ENCODE results near the gene GNAS-AS1. TPM values are rescaled to one million over a fixed set of nuclear protein-coding genes. Genes with fewer than 3 reads are reported as not detected.

GNAS-AS1 gene
- total RNA-seq, 1 experiment from 2014 or later = 1.6 TPM

- peaks cover 13% of the 10 kb centered on the region for H3K4me1 Mint-ChIP-seq (ENCODE audit: insufficient read depth, unreplicated experiment)
- no peak for TF ChIP-seq CTCF (IDR thresholded peaks at IDR 0.05; ENCODE audit: unreplicated experiment)
- H3K4me3 Mint-ChIP-seq (ENCODE audit: unreplicated experiment) = peak overlapping the region; percentile 92
- peaks cover 12% of the 10 kb centered on the region for H3K36me3 Mint-ChIP-seq (ENCODE audit: insufficient read depth, unreplicated experiment)
- CTCF ChIA-PET = interaction anchor here (0.6 to 0.9 kb wide), 2 partner anchors 17 to 121 kb away, joined by 3 to 5 read pairs; no protein-coding TSS in a partner anchor
- H3K27ac Mint-ChIP-seq (ENCODE audit: low read depth, unreplicated experiment) = no peak overlapping the region
- DNase-seq (ENCODE audit: unreplicated experiment) = no peak
- intact Hi-C loops (cut with micrococcal nuclease) = loop anchor here (1.0 kb wide), 1 partner anchor 142 kb away; the partner anchor contains the start of gene ATP5F1E
- H3K27me3 Mint-ChIP-seq (ENCODE audit: insufficient read depth, unreplicated experiment) = no peaks in the 10 kb centered on the region
- H3K9me3 Mint-ChIP-seq (ENCODE audit: unreplicated experiment) = no peaks in the 10 kb centered on the region
- POLR2A ChIA-PET = interaction anchor here (0.6 to 2.0 kb wide), 18 partner anchors 16 to 1895 kb away, joined by 3 to 27 read pairs (median 4); partner anchors contain the start of genes ATP5F1E, NELFCD and PRELID3B
- no TSS peak for BruUV-seq (replicated peaks)
Measured at GRCh38 chr20:58889798-58890517, 39.3 kb upstream of the GNAS-AS1 start.

GRCh38 chr20:58889334-58889760, 38.6 kb upstream of the GNAS-AS1 start:
- Mint-ChIP-seq H3K9me3 (ENCODE audit: unreplicated experiment) (no peaks in the 10 kb centered on the region), H3K36me3 (ENCODE audit: insufficient read depth, unreplicated experiment) (peaks cover 12% of the 10 kb centered on the region), H3K4me1 (ENCODE audit: insufficient read depth, unreplicated experiment) (peaks cover 7% of the 10 kb centered on the region), H3K27ac (ENCODE audit: low read depth, unreplicated experiment) (no peak overlapping the region), H3K27me3 (ENCODE audit: insufficient read depth, unreplicated experiment) (no peaks in the 10 kb centered on the region), H3K4me3 (ENCODE audit: unreplicated experiment) (peak overlapping the region; percentile 92)
- TF ChIP-seq CTCF (IDR thresholded peaks at IDR 0.05; ENCODE audit: unreplicated experiment) = no peak
- intact Hi-C loops (cut with micrococcal nuclease) = loop anchor here (1.0 kb wide), 1 partner anchor 143 kb away; the partner anchor contains the start of gene ATP5F1E
- DNase-seq (ENCODE audit: unreplicated experiment) = peak; percentile 4
- POLR2A ChIA-PET = interaction anchor here (0.5 to 2.0 kb wide), 28 partner anchors 8 to 1894 kb away, joined by 3 to 27 read pairs (median 4); partner anchors contain the start of genes ATP5F1E, NELFCD, PRELID3B and STX16
- no TSS peak for BruUV-seq (replicated peaks)
- CTCF ChIA-PET = interaction anchor here (0.6 to 1.0 kb wide), 3 partner anchors 17 to 121 kb away, joined by 3 to 5 read pairs (median 3); no protein-coding TSS in a partner anchor

- Mint-ChIP-seq H3K27ac (ENCODE audit: low read depth, unreplicated experiment) (no peak overlapping the region), H3K4me1 (ENCODE audit: insufficient read depth, unreplicated experiment) (peaks cover 5% of the 10 kb centered on the region), H3K4me3 (ENCODE audit: unreplicated experiment) (peak overlapping the region; percentile 92), H3K27me3 (ENCODE audit: insufficient read depth, unreplicated experiment) (no peaks in the 10 kb centered on the region), H3K36me3 (ENCODE audit: insufficient read depth, unreplicated experiment) (peaks cover 12% of the 10 kb centered on the region), H3K9me3 (ENCODE audit: unreplicated experiment) (no peaks in the 10 kb centered on the region)
- no TSS peak for BruUV-seq (replicated peaks)
- intact Hi-C loops (cut with micrococcal nuclease) = loop anchor here (1.0 kb wide), 1 partner anchor 144 kb away; the partner anchor contains the start of gene ATP5F1E
- no peak for TF ChIP-seq CTCF (IDR thresholded peaks at IDR 0.05; ENCODE audit: unreplicated experiment)
- peak; percentile 73 for DNase-seq (ENCODE audit: unreplicated experiment)
- POLR2A ChIA-PET = interaction anchor here (0.5 to 2.0 kb wide), 22 partner anchors 9 to 373 kb away, joined by 3 to 27 read pairs (median 4); partner anchors contain the start of genes ATP5F1E, NELFCD, PRELID3B and STX16
- CTCF ChIA-PET = interaction anchor here (1.0 kb wide), 1 partner anchor 21 kb away, joined by 3 read pairs; no protein-coding TSS in a partner anchor
Measured at GRCh38 chr20:58888521-58889333, 38.0 kb upstream of the GNAS-AS1 start.
